Caki2 (cell line): Measurements from ENCODE around the gene CNTNAP1. TPM values are rescaled to one million over a fixed set of nuclear protein-coding genes. Genes with fewer than 3 reads are reported as not detected.
"Not testable (repeated sequence)": the region's sequence is repeated elsewhere in the genome, so short reads cannot be mapped to it uniquely, and the experiment has no call there.

ENCODE experiments used
- DNase-seq: peaks from one replicate; pipeline ENCODE4 v3.0.0-alpha.2; 2015; ENCODE audit warnings: low read depth
- in situ Hi-C: cut with HindIII; loops from 2 replicates; pipeline ENCODE4 v1.10.0; 2016; ENCODE audit warnings: low sequenced_read_pairs, low pct_unique_long_range_greater_than_20kb, mixed read lengths
- total RNA-seq: library from RNA; depleted of rRNA; stranded (reverse); fragments of >200 nt; shearing (Covaris generic); gene quantifications from 2 replicates; pipeline ENCODE4 v1.2.3, GENCODE V29; 2014; ENCODE audit warnings: low replicate concordance; rRNA removed

Gene CNTNAP1
- total RNA-seq, result 2.0 and 3.2 TPM in 2 replicates

DNA sequence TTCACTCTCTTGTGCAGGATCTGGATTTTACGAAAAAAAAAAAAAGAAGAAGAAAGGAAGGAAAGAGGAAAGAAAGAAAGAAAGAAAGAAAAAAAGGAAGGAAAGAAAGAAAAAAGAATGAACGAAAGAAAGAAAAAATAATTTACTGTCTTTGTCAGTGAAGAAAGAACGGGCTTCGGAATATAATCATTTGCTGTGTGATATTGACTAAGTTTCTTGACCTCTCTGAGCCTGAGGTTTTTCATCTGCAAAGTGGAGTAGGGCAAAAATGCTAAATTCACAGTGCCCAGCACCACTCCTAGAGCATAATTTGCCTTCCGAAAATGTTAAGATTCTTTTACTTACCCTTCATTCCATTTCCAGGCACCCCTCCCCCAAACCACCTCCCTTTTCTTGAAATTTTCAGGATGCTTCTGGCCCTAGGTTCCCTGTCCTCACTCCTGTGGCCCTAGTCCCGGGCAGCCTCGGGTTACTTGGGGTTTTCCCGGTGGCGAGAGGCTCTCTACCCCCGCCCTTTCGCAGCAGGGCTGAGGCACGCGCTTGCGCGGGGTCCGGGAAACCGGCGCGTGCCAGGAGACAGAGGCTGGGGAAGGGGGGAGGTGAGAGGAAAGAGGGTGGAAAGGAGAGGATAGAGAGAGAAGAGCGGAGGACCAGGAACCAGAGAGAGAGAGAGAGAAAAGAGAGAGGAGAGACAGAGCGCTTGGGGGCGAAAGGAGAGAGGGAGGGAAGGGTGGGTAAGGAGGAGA, at the start of gene CNTNAP1:
Gene CNTNAP1, plus strand, starts transcription at position 556 of the 746 bp plus-strand sequence. CDS start 299 bp downstream, outside the sequence.
- DNase-seq, result peak; percentile 30
- in situ Hi-C loops, result no loop called here

DNA sequence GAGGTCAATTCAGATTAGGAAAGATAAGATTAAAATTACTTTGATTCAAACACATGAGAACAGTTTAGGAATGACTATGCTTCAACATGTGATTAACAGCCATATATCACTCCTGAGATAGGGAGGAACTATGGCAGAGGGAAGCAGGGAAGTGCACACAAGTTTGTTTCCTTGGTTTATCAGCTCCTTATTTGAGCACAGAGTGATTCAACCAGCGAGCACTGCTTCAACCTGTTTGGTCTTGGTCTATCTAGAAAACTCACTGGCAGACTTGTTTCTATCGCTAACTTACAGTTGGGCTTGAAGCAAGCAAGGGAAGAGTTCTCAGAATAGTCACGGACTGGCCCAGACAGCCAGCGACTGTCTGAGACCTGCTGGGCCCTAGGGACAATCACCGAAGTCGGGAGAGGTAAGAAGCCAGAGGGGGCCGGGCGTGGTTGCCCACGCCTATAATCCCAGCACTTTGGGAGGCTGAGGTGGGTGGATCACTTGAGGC, 49.3 kb upstream of the CNTNAP1 start:
- DNase-seq, result no peak
- in situ Hi-C loops, result no loop called here

DNA sequence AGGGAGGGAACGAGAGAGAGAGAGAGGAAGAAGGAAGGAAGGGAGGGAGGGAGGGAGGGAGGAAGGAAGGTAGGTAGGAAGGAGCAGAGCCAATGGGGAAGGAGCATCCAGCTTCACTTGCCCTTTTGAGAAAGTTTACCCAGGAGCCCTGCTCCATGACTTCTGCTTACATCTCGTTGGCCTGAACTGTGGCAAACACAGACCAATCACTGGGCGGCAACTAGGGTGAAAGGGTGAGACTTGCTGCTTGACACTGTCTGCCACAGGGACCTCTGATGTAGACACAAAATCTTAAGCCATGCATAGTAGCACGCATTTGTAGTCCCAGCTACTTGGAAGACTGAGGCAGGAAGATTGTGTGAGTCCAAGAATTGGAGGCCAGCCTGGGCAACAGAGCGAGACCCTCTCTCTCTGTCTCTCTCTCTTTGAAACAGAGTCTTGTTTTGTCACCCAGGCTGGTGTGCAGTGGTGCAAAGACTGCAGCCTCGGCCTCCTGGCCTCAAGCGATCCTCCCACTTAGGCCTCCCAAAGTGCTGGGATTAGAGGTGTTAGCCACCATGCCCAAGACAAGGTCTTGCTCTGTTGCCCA, 42.7 kb upstream of the CNTNAP1 start:
- no peak for DNase-seq
- in situ Hi-C loops, result no loop called here

DNA sequence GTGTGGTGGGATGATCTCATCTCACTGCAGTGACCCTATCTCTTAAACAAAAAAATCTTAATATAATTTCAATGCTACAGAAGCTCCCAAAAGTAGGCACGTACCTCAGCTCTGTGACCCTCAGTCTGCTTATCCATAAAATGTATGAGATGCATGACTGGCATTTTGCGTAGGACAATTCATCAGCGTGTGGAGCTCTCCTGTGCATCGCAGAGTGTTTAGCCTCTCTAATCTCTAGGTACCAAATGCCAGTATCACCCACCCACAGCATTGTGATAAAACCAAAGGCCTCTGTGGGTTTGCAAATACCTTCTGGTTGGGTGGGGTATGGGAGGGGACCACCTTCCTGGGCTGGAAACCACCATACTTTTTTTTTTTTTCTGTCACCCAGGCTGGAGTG, 42.2 kb upstream of the CNTNAP1 start:
- in situ Hi-C loops, result no loop called here

DNA sequence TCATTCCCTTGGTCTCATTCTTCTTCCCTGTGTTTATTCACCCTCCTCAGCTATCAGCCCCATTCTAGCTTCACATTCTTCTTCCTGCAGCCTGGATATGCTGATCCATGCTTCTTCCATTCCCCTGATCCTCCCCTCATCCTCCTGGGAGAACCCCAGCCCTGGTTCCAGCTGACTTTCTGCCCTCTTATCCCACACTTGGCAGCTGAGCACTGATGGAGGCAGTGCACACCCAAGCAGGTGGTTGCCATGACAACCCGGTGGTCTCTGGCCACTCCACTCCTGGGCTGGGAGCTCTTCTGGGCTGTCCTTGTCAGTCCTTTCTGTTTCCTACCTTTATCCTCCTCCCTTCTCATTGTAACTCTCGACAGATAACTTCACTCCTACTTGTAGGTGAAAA, 40.0 kb upstream of the CNTNAP1 start:
- DNase-seq, result no peak
- in situ Hi-C loops, result no loop called here

More for the DNA sequence above, 42.2 kb upstream of the CNTNAP1 start:
- no peak for DNase-seq

DNA sequence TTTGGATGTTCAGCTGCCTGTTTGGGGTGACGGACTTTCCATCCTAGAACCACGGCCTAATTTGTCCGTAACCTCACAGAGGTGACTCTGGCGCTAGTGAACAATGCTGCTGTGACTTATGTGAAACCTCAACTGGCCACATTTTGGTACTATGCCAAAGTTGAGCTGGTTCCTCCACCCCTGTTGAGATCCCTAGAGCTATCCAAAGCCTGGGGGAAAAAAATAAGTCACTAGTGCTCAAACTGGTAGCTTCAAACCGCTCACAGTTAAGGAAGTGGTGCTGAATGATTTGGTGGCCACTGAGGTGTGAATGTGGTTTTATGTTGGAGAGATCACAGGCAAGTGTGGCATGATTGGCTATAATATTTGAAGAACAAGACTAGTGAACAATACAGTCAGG, 34.6 kb upstream of the CNTNAP1 start:
- in situ Hi-C loops, result no loop called here
- DNase-seq, result peak; percentile 25

DNA sequence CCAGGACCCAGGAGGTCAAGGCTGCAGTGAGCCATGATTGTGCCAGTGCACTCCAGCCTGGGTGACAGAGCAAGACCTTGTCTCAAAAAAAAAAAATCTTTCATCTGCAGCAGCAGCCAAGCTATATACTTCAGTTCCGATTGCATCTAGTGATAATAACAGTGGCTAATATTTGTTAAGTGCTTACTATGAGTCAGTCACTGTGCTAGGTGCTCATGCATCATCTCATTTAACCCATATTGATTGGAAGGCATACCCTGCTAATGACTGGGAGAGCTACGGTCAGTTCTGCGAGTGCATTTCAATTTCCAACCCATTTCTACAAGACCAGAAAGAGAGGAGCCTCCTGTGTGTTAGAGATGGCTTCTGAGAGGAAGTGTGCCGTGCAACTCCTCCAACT, 30.9 kb upstream of the CNTNAP1 start:
- no peak for DNase-seq
- in situ Hi-C loops, result no loop called here

DNA sequence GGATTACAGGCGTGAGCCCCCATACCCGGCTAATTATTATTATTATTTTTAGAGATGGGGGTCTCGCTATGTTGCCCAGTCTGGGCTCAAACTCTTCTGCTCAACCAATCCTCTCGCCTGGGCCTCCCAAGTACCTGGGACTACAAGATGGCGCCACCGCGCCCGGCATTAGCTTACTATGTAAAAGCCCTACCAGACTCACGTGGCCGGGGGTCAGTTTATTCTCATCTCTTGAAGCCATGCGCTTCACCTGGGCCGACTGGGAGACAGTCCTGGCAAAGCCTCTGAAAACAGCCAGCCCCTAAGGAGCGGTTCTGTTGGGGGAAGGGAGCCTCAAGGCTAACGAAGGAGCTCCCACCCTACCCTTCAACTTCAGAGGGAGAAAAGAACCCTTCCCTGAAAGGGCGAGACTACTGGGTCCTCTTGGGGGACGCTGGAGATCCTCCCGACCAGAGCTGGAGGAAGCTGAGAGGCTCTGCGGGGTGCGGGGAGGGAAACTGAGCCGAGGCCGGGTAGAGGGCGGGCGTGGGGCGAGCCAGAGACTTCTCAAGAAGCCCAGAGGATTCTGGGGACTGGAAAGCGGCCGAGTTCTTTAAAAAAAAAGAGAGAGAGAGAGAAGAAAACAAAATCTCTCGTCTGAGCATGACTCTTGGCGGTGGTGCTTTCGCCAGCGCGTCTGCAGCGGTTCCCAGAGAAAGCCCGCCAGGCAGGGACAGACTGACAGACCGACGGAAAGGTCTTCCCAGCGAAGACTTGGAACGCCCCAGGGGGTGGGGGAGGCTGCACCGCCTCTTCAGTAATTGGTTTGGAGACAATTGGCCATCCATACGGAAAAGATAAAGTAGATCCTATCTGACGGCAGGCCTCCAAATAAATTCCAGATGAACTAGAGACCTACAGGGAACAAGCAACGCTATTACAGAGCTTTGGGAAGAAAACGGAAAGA, 28.9 kb upstream of the CNTNAP1 start:
- no peak for DNase-seq
- in situ Hi-C loops, result no loop called here

DNA sequence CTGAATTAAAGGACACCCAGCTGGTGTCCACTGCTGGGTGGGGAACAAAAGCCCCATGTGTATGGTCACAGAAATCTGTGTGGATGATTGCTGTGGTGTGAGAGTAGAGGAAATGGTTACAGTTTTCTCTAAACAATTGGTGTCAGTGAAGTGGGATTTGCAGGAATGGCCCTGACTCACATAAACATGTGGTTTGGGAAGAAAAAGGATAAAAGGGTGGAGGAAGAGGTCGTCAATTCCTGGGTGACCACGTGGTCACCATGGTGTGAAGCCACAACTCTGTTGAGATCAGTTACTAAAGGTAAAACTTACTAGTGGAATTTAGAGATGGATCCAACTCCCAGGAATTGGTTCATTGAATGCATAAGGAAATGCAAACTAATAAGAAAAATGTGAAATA, 26.8 kb upstream of the CNTNAP1 start:
- DNase-seq, result no peak
- in situ Hi-C loops, result no loop called here

DNA sequence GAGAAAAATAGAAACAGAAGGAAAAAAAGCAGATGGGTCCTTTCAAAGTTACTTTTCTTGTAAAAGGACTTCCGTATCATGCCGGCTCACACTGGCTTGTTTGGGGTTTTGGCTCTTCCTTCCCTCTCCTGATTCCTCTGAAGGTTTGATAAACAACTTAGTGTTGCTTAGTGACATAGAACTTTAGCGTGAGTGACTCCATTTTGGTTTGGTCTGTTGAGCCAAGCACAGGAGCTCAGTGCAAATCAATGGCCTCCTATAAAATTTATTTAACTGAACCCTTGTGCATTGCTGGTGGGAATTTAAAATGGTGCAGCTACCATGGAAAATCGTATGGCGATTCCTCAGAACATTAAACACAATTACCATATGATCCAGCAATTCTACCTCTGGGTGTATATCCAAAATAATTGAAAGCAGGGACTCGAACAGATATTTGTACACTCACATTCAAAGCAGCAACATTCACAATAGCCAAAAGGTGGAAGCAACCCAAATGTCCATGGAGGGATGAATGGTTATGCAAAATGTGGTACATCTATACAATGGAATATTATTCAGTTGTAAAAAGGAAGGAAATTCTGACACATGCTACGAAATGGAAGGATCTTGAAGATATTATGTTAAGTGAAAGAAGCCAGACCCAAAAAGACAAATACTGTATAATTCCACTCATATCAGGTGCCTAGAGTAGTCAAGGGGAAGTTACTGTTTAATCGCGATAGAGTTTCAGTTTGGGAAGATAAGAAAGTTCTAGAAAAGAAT, 24.3 kb upstream of the CNTNAP1 start:
- in situ Hi-C loops, result no loop called here
- DNase-seq, result no peak

DNA sequence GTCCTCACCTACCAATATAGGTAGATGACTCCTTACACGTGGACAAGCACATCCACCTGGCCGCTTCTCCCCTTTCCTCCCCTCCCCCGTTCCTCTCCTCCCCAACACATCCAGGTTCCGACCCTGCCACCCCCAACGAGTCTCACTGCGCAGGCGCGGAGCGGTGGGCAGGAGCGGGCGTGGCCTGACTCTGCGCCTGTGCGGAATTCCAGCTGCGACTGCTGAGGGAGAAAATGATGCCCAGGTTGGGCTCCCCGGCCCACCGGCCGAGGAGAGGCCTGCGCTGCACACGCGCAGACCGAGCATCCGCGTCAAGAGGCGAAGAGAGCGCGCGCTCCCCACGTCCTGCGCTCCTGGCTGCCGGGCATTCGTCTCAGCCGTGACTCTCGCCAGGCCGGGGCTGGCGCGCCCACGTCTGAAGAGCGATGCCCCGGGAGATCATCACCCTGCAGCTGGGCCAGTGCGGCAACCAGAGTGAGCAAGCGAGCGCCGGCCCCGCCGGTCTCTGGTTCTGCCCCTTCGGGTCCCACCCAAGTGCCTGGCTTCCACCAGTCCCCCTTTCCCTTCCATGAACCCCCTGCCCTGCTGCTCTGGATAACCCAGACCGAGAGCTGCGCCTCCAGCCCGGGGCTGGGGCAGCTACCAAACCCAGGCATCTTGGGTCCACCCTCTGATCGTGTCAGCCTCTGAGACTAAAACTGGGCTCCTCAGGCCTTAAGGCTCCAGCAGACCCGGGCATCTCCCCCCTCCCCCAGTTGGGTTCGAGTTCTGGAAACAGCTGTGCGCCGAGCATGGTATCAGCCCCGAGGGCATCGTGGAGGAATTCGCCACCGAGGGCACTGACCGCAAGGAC, 23.0 kb upstream of the CNTNAP1 start, which contains the start of gene TUBG2:
Gene TUBG2, plus strand, starts transcription at position 206 of the 853 bp plus-strand sequence. Its CDS starts 220 bp downstream, at position 426.
- peak; percentile 91 for DNase-seq
- in situ Hi-C loops, result no loop called here

DNA sequence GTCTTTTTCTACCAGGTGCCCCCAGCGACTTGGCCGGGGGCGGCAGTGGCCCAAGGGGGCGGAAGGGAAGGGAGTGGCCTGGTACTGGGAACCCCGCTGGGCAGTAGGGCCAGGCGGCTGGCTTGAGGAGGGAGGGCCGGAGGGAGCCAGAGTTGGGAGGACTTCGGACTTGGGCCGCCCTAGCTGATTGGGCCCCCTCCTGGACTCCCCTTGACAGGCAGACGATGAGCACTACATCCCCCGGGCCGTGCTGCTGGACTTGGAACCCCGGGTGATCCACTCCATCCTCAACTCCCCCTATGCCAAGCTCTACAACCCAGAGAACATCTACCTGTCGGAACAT, 22.4 kb upstream of the CNTNAP1 start:
- not testable (repeated sequence) for DNase-seq
- in situ Hi-C loops, result loop anchor here (10.0 kb wide), 1 partner anchor 55 kb away; the partner anchor contains the start of genes RETREG3 and TUBG1

DNA sequence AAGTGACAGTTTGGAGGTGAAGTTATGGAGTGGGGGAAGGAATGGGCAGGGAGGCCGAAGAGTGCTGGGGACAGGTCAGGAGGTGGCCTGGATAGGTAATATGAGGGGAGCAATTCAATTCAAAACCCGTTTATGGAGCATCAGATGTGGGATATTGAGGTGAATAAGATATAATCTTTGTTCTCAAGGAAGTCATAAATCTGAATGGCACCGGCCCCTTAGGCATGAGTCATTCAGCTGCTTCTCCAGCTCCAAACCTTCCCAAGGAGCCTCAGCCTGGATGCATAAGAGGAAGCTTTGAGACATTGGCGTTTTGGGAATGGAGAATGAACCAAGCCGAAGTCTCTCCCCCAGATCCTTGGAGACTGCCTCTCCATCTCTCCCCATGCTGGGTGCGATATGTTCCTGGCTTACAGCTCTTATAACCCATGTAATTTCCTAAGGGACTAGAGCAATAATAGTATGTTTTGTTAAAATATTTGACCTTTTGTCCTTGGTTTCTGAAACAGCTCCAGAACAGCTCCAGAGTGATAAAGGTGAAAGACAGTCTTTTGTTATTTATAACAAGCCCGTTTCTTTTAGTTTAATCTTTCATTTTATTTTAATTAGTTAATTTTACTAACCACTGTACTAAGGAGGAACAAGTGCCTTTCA, 21.5 kb upstream of the CNTNAP1 start:
- peak; percentile 46 for DNase-seq
- in situ Hi-C loops, result loop anchor here (10.0 kb wide), 1 partner anchor 56 kb away; the partner anchor contains the start of genes RETREG3 and TUBG1

DNA sequence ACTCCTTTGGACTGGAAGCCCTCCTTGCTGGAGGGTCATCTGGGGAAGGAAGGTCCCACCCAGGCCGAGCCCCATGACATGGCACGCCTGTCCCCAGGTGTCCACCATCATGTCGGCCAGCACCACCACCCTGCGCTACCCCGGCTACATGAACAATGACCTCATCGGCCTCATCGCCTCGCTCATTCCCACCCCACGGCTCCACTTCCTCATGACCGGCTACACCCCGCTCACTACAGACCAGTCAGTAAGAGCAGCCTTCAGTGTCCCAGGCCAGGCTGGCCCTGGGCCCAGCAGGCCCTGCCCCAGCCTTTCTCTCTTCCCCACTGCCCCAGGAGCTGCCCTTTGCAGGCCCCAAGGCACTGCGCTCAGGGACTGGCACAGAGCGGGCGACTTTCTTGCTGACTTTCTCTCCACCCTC, 16.7 kb upstream of the CNTNAP1 start:
- in situ Hi-C loops, result loop anchor here (10.0 kb wide), 1 partner anchor 61 kb away; the partner anchor contains the start of genes RETREG3 and TUBG1

DNA sequence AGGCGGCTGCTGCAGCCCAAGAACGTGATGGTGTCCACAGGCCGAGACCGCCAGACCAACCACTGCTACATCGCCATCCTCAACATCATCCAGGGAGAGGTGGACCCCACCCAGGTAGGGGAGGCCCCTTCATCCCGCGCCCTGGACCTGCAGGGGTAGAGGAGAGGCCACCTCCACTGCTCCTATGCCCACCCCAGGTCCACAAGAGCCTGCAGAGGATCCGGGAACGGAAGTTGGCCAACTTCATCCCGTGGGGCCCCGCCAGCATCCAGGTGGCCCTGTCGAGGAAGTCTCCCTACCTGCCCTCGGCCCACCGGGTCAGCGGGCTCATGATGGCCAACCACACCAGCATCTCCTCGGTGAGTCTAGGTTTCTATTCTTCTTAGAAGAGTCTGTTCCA, 16.2 kb upstream of the CNTNAP1 start:
- in situ Hi-C loops, result loop anchor here (10.0 kb wide), 1 partner anchor 61 kb away; the partner anchor contains the start of genes RETREG3 and TUBG1
- not testable (repeated sequence) for DNase-seq

More for the DNA sequence above, 16.7 kb upstream of the CNTNAP1 start:
- DNase-seq, result no peak
